Posterior cingulate gyrus (tissue), 11 donors: Measurements from ENCODE around the gene FOXQ1.

ENCODE experiments used
- DNase-seq, 10 donors: peaks; one replicate each; pipeline versions ENCODE4 v3.0.0 to v3.0.0-alpha.2; 2020 to 2021; ENCODE audit warnings: mixed read lengths in 3 of 10
- intact Hi-C: fragments of 100-400 bp; cut with DNase I; formaldehyde crosslinking; loops from one replicate; pipeline ENCODE4 v1.15.1; 2023

Gene FOXQ1, protein sequence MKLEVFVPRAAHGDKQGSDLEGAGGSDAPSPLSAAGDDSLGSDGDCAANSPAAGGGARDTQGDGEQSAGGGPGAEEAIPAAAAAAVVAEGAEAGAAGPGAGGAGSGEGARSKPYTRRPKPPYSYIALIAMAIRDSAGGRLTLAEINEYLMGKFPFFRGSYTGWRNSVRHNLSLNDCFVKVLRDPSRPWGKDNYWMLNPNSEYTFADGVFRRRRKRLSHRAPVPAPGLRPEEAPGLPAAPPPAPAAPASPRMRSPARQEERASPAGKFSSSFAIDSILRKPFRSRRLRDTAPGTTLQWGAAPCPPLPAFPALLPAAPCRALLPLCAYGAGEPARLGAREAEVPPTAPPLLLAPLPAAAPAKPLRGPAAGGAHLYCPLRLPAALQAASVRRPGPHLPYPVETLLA

GRCh38 chr6:1311400-1312202 lies at the start of gene FOXQ1:
FOXQ1 (plus strand) TSS chr6:1312098; CDS start chr6:1312705, 607 bp downstream.
- peak in 8 of 10 donors; percentile 52 to 93 (median 62) for DNase-seq
- intact Hi-C loops, result no loop called here

DNA sequence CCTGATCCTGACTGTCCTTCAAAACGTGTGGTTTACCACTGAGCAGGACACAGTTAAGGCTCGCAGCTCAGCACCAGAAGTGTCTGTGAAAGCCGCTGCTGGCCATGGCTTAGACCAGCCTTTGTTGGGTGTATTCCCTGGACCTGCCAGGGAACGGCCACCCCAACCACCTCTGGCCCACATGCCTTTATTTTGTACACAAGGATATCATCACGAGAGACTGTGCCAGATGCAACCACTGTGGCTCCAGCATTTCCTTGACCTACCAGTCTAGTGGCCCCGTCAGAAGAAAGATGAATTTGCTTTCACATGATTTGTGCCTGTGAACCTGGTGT lies 49.2 kb upstream of the FOXQ1 start:
- DNase-seq, result no peak
- intact Hi-C loops, result no loop called here

DNA sequence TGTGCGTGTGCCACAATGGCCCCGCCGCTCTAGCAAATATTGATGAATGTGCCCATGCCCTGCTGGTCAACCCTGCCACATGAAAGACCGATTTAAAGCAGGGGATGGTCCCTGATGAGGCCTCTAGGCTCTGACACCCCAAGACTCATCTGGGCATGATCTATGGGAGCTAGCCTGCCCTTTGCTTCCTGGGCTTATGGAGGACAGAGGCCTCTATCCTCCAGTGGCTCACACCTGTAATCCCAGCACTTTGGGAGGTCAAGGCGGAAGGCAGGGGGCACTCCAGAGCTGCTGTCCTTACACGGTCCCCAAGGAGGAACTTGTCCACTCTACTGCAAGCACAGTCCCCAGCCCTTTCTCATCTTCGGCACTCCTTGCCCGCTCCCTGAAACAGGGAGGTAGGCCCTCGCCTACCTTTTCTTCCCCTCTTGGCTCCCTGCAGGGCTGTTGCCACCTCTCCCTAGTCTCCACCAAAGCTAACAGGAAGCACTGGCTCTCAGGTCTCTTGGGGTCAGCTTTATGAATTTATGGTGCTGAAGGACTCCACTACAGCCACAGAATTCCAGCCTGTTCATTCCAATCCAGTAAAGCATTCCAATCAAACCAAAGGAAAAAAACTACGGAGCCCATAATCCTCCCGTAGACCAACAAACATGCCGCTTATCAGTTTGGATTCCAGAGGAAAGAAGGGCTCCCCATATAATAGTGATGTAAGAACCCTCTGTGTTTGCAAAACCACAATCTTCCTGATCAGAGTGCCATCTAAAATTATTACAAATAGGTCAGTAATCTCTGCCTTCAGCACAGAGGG lies 48.7 kb upstream of the FOXQ1 start:
- intact Hi-C loops, result no loop called here

GRCh38 chr6:1263850-1264377 lies 48.0 kb upstream of the FOXQ1 start:
- intact Hi-C loops, result no loop called here
- DNase-seq, result no peak

More for the DNA sequence above, 48.7 kb upstream of the FOXQ1 start:
- no peak for DNase-seq

DNA sequence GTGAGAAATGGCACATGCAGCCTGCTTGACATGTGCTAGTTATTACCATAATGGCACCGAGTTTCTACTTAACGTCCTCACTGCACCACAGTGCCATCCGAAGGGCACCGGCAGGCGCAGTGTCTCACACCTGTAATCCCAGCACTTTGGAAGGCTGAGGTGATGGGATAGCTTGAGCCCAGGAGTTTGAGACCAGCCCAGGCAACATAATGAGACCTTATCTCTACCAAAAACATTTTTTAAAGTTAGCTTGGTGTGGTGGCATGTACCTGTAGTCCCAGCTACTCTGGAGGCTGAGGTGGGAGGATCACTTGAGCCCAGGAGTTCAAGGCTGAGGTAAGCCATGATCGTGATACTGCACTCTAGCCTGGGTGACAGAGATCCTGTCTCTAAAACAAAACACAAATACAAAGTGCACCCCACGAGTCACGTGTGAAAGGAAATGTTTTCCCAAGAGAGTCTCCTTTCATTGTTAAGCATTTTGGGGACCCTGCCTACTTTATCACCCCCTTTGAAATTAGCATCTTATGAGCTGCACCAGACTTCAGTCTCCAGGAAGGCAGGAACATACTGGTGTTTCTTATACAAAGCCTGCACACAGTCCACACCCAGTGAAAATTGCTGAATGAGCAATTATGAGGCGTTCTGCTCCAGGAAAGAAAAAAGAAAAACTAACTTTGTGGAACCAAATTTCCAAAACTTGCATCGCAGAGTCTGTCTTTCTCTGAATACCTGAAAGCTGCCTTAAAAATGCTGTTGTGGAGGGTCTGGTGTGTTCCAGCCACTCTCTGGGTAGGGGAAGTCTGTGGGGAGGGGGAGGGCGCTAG lies 47.1 kb upstream of the FOXQ1 start:
- DNase-seq, result no peak
- intact Hi-C loops, result no loop called here

DNA sequence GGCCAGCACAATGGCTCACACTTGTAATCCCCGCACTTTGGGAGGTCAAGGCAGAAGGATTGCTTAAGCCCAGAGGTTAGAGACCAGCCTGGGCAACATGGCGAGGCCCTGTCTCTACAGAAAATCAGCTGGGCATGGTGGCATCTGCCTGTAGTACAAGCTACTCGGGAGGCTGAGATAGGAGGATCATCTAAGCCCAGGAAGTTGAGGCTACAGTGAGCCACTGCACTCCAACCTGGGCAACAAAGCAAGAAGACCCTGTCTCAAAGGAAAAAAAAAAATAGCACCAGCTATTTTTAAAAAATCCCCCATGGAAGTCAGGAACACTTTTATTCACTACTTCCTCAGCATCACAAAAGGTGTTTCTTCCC lies 45.2 kb upstream of the FOXQ1 start:
- intact Hi-C loops, result no loop called here
- no peak for DNase-seq

DNA sequence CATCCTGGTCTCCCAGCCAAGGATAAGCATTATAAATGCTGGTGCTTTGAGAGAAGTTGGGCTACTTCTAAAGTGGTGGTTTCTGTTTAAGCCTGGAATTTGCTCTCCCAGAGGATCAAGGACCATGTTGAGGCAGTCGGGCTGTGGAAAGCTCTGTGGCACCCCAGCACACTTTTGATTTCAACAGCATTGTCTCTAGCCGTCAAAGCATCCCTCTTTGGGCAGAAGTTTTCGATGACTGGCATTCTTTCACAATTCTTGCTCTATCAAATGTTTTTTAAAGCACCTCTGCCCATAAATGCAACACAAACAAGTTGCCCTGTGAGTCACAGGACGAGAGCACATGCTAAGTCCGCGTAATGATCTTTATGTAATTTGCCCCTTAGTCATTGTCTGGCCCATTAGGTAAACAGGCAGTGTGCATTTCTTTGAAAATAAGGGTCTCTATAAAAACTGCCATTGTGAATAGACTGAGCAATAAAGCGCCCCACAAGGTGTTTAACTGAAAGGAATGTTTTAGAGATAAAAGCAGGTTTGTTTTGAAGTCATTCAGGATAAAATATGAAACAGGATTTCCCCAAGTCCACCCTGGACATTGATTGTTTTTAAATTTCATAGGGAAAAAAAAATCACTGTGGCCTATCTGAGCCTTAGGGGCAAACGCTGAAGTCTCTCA lies 44.7 kb upstream of the FOXQ1 start:
- intact Hi-C loops, result no loop called here

GRCh38 chr6:1267790-1268762 lies 43.8 kb upstream of the FOXQ1 start:
- DNase-seq, result no peak
- intact Hi-C loops, result no loop called here

More for the DNA sequence above, 44.7 kb upstream of the FOXQ1 start:
- DNase-seq, result no peak

- no peak for DNase-seq
- intact Hi-C loops, result no loop called here
Observed at GRCh38 chr6:1271071-1271763, 40.7 kb upstream of the FOXQ1 start.

DNA sequence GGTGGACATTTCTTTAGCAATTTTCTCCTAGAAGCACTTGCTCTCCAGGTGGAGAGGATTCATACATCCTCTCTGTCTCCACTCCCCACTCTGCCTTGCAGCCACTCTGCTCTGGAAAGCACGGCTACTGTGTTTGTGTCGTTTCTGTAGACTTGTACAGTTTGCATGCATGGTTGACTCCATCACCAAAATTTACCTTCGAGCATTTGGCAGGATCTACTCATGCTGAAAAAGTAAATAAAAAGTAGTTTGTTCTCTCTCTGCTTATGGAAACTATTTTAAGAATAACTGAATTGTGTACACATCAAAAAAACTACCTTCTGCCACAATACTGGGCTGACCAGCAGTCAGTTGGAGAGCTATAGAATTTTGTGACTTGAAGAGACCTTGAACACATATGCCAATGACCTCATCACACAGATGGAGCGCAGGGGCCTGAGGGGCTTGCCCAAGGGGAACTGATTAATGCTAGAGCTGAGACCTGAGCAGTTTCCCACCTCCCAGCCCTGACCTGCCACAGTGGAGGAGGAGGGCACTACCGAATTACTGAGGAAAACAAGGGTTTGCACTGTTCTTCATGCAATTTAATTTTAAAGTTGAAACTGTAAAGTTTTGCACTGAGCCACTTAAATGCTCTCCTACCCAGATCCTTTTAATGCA lies 33.7 kb upstream of the FOXQ1 start:
- DNase-seq, result no peak
- intact Hi-C loops, result no loop called here

DNA sequence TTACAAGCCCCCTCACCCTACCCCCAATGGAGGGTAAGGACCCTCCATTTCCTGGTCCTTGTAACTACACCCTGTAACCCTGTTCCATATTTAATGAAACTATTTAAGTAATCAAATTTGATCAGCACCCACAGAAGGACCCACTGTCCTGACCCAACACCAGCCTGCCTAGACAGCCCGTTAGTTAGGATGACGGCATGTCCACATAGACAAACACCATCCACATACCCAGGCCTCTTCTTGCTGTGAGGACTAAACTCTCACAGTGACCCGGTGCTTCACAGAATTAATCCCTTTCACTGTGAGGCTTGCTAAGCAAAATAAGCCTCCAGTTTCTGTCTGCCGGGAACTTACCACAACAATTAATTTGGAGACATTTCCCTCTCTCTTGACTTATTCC lies 32.8 kb upstream of the FOXQ1 start:
- no peak for DNase-seq
- intact Hi-C loops, result no loop called here

GRCh38 chr6:1280666-1281300 lies 31.1 kb upstream of the FOXQ1 start:
- intact Hi-C loops, result no loop called here
- DNase-seq, result no peak

- no peak for DNase-seq
- intact Hi-C loops, result no loop called here
Observed at GRCh38 chr6:1281746-1282145, 30.2 kb upstream of the FOXQ1 start.

GRCh38 chr6:1283501-1283900 lies 28.4 kb upstream of the FOXQ1 start:
- no peak for DNase-seq
- intact Hi-C loops, result no loop called here

GRCh38 chr6:1285556-1285955 lies 26.3 kb upstream of the FOXQ1 start:
- intact Hi-C loops, result no loop called here
- DNase-seq, result no peak

GRCh38 chr6:1285956-1286355 lies 25.9 kb upstream of the FOXQ1 start:
- DNase-seq, result no peak
- intact Hi-C loops, result no loop called here
